ENCODE measurements around the gene PNPLA3. TPM values are rescaled to one million over a fixed set of nuclear protein-coding genes. Genes with fewer than 3 reads are reported as not detected.

Gene PNPLA3, protein sequence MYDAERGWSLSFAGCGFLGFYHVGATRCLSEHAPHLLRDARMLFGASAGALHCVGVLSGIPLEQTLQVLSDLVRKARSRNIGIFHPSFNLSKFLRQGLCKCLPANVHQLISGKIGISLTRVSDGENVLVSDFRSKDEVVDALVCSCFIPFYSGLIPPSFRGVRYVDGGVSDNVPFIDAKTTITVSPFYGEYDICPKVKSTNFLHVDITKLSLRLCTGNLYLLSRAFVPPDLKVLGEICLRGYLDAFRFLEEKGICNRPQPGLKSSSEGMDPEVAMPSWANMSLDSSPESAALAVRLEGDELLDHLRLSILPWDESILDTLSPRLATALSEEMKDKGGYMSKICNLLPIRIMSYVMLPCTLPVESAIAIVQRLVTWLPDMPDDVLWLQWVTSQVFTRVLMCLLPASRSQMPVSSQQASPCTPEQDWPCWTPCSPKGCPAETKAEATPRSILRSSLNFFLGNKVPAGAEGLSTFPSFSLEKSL
- under 1 TPM; 0.54 to 0.55 TPM for total RNA-seq

DNA sequence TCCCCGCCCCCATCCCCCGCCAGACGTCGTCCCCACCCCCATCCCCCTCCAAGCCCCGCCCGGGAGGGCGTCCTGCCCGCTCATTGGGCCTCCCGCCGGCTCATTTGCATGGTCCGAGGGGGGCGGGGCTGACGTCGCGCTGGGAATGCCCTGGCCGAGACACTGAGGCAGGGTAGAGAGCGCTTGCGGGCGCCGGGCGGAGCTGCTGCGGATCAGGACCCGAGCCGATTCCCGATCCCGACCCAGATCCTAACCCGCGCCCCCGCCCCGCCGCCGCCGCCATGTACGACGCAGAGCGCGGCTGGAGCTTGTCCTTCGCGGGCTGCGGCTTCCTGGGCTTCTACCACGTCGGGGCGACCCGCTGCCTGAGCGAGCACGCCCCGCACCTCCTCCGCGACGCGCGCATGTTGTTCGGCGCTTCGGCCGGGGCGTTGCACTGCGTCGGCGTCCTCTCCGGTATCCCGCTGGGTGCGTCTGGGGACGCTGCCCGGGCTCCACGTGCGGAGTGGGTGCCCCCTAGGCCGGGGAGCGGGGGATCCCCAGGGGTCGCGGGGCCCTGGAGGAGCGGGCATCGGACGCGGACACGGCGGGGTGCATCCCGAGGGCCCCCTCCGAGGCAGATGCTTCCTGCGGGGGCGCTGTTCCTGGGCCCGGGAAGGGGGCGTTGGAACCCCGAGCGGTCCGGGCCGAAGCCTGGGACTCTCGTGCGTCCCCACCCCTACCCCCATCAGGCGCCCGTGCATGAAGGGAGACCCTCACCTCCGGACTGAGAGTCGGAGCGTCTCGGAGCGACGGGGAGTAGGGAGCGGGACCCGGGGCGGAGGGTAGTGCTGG, at the start of gene PNPLA3:
PNPLA3 (plus strand) TSS at position 175 of the 834 bp plus-strand sequence; CDS start at position 282, 107 bp downstream.
- Mint-ChIP-seq H3K4me1 (peaks cover 4% of the 10 kb centered on the region), H3K4me3 (peak within 1 kb of the TSS; percentile 59), H3K27me3 (peaks cover 14% of the 10 kb centered on the region), H3K36me3 (ENCODE audit: low read depth) (no peaks in the 10 kb centered on the region), H3K27ac (peak within 1 kb of the TSS; percentile 51), H3K9me3 (ENCODE audit: low read depth) (no peaks in the 10 kb centered on the region)
- intact Hi-C loops (cut with DNase I, micrococcal nuclease) = loop anchor here in 1 of 2 experiments (1.0 kb wide), 2 partner anchors 31 to 112 kb away; partner anchors contain the start of genes EFCAB6 and SAMM50
- ChIA-PET POLR2A (interaction anchor here (0.6 kb wide), 1 partner anchor 10 kb away, joined by 3 read pairs; no protein-coding TSS in a partner anchor), CTCF (interaction anchor here (0.7 kb wide), 1 partner anchor 39 kb away, joined by 3 read pairs; no protein-coding TSS in a partner anchor)
- peak; percentile 90 for DNase-seq
- peak; percentile 94 for ATAC-seq

DNA sequence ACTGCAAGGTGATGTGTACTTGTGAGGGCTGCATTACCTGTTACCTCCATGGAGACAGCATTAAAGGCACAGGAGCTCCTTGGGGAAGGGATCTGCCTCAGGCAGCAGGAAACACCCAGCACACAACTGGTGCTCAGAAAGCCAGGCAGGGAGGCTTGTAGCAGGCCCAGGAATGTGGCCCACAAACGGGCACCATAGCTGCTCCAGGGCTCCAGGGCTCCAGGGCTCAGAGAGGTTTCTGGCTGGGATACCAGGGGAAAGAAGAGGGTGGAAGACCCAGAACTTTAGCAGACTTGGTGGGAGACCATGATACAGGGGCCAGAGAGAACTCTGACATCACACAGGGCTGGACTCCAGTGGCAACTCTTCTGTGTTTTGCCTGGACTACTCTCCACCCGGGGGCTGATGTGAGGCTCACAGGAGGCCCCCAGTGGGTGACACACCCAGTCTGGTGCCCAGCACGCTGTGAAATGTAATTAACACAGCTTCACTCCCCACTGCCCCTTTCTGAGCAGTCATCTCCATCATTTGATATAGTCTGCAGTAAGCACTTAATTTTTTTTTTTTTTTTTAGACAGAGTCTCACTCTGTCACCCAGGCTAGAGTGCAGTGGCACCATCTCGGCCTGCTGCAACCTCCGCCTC, 46.6 kb upstream of the PNPLA3 start:
- ATAC-seq (no peak), DNase-seq (no peak)
- POLR2A ChIA-PET = no interaction called here
- Mint-ChIP-seq H3K36me3 (ENCODE audit: low read depth) (no peaks in the 10 kb centered on the region), H3K9me3 (ENCODE audit: low read depth) (no peaks in the 10 kb centered on the region), H3K4me3 (no peak overlapping the region), H3K4me1 (no peaks in the 10 kb centered on the region), H3K27ac (no peak overlapping the region), H3K27me3 (peaks cover 33% of the 10 kb centered on the region)
- intact Hi-C loops (cut with DNase I, micrococcal nuclease) = no loop called here
- CTCF ChIA-PET = no interaction called here

DNA sequence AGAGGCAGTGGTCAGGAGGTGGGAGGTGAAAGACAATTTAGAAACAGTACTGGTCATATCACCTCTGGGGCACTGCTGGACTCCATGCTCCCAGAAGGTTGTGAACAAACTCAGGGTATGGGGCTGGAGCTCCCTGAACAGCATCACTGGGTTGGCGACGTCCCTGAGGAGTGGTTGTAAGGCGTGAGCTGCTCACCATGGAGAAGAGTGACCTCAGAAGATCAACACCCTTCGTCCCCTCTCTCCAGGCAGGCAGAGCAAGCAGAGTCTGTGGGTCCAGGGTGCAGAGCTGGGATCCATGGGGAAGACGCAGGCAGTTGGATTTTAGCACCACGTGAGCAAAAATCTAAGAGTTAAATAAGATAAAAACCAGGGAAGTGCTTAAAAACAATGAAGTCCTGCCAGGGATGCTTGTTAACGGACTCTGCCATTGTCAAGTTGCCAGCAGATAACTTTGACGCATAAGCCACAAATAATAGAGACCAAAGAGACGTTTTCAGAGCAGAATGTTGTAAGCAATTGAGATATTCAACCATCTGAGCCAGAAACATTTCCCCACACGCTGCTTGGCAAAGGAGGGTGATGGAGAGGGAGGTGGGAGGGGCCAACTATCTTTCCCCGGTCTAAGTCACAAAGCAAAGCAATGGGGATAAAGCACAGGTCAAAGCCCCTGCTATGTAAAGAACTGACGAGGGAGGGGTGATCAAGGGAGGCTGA, 45.4 kb upstream of the PNPLA3 start:
- H3K4me3 Mint-ChIP-seq = no peak overlapping the region
- peaks cover 33% of the 10 kb centered on the region for H3K27me3 Mint-ChIP-seq
- no peak for DNase-seq
- H3K27ac Mint-ChIP-seq = no peak overlapping the region
- no peaks in the 10 kb centered on the region for H3K4me1 Mint-ChIP-seq
- intact Hi-C loops (cut with DNase I, micrococcal nuclease) = no loop called here
- no peak for ATAC-seq
- ChIA-PET POLR2A (no interaction called here), CTCF (interaction anchor here (0.6 kb wide), 1 partner anchor 313 kb away, joined by 4 read pairs; no protein-coding TSS in a partner anchor)
- no peaks in the 10 kb centered on the region for H3K36me3 Mint-ChIP-seq (ENCODE audit: low read depth)
- no peaks in the 10 kb centered on the region for H3K9me3 Mint-ChIP-seq (ENCODE audit: low read depth)

DNA sequence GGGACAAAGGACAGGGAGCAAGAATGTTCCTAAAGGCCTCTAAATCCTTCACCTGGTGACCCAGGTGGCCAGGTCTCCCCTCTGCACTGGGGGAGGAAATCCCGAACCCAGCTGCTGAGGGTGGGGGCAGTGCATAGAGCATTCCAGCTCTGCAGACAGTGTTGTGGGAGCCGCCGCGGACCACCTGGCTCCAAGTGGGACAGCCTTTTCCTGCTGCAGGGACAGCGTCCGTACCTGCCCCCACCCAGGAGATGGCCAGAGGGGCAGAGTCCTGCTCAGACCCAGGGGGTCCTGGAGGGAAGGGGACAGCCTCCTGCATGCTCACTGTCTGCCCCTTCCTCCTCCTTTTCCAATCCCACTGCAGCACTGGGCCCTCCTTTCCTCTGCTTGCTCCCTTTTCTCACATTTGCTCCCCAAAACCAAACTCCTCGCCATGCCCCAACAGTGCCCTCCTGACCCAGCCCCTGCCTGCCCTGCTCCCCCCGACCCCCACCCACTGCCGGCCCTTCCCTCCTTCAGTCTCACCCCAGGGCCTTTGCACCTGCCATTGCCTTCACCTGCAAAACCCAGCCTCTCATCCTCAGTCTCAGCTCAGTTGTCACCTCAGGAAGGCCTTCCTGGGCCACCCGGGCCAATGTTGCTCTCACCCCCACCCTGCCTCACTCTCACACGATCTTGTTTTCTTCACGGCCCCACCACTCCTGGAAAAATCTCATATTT, 44.6 kb upstream of the PNPLA3 start:
- peaks cover 27% of the 10 kb centered on the region for H3K27me3 Mint-ChIP-seq
- no peaks in the 10 kb centered on the region for H3K9me3 Mint-ChIP-seq (ENCODE audit: low read depth)
- CTCF ChIA-PET = interaction anchor here (0.5 kb wide), 2 partner anchors 343 to 651 kb away, joined by 3 read pairs; no protein-coding TSS in a partner anchor
- DNase-seq = no peak
- intact Hi-C loops (cut with DNase I, micrococcal nuclease) = no loop called here
- no peak overlapping the region for H3K27ac Mint-ChIP-seq
- POLR2A ChIA-PET = no interaction called here
- H3K36me3 Mint-ChIP-seq (ENCODE audit: low read depth) = no peaks in the 10 kb centered on the region
- ATAC-seq = no peak
- H3K4me3 Mint-ChIP-seq = no peak overlapping the region
- H3K4me1 Mint-ChIP-seq = no peaks in the 10 kb centered on the region

DNA sequence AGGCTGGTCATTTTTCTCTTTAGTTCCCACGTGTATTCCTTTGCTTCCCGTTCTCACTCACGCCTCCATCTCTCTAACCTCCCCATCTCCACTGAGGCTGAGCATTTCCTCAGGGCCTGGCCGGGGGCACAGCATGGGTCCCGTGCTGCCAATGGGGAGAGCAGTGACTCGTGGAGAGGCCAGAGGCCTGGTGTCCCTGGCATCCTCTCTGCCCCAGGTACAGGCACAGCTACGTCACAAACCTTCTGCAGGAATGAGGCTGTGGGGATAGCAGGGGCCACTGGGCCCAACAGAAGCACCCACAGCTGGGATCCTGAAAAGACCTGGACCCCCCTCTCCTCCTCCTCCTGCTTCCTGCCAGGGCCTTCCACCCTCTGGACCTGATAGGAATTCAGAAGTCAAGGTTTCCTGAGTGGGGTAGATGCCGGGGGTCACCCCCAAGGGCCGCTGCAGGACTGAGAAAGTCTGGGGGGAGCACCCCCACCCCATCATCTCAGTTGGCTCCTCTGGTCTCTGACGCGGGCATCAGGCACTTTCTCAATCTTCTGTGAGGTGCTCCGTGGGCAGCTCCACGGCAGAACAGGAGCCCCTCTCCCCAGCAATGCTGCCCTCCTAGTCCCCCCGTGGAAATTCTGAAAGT, 43.6 kb upstream of the PNPLA3 start:
- Mint-ChIP-seq H3K27me3 (peaks cover 19% of the 10 kb centered on the region), H3K9me3 (ENCODE audit: low read depth) (no peaks in the 10 kb centered on the region), H3K4me3 (no peak overlapping the region), H3K4me1 (no peaks in the 10 kb centered on the region), H3K36me3 (ENCODE audit: low read depth) (no peaks in the 10 kb centered on the region), H3K27ac (no peak overlapping the region)
- ATAC-seq (no peak), DNase-seq (no peak)
- CTCF ChIA-PET = no interaction called here
- POLR2A ChIA-PET = no interaction called here
- intact Hi-C loops (cut with DNase I, micrococcal nuclease) = no loop called here

DNA sequence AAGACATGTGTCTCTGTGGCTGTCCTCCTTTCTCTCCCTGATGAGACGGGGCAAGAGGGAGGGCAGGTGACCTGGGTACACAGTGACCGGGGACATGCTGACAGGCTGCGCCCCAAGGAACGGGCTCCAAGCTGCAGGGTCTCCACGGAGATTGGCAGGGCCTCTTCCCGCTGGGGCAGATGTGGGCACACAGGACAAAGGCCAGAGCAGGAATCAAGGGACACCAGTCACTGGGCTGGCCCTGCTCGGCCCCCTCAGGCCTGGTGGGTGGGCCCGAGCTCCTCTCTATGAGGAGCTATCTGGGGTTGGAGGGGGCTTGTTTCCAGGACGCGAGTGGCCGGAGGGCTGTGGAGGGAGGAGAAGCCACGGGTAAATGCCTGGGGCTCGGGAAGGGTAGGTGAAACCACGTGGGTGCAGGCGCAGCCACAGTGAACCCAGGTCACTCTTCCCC, 43.0 kb upstream of the PNPLA3 start:
- Mint-ChIP-seq H3K4me3 (no peak overlapping the region), H3K36me3 (ENCODE audit: low read depth) (no peaks in the 10 kb centered on the region), H3K27ac (no peak overlapping the region), H3K4me1 (no peaks in the 10 kb centered on the region), H3K27me3 (peaks cover 17% of the 10 kb centered on the region), H3K9me3 (ENCODE audit: low read depth) (no peaks in the 10 kb centered on the region)
- intact Hi-C loops (cut with DNase I, micrococcal nuclease) = no loop called here
- ATAC-seq (no peak), DNase-seq (no peak)
- ChIA-PET CTCF (no interaction called here), POLR2A (no interaction called here)

DNA sequence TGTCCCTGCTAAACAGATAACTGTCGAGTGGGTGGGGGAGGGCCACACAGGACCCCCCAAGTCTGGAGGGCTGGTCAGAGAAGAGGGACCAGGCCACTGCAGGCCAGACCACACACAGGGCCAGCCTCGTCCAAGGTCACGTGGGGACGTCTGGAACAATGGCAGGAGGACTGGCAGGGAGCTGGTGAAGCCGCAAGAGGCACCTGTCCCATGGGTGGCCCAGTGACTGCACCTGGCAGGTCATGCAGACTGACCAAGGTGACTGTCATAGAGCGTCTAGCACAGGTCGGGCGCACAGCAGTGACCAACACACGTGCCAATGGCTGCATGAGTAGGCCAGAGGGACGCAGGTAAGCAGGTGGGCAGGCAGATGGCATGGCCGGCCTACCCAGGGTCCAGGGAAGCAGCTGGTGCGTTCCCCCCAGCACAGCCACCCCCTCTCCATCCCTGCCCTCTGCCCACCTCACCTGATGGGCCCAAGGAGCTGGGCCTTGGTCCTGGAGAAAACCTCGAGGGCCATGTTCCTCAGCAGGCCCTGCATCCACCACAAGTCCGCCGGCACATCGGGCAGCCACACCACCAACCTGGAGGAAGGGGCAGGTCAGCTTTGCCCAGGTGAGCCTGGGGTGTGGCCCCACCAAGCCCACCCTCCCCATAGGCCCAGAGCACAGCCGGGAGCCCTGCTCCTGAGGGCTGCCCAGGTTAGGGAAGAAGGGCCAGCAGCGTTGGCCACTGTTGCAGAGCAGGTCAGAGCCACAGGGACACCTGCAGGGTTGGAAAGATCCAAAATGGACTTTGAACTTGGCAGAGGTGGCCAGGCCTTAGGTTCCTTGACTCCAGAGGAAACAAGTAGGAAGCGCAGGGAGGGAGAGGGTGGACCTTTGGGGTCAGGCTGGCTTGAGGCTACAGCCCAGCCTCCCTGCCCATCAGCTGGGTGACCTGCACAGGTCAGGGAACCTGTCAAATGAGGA, 42.2 kb upstream of the PNPLA3 start:
- H3K36me3 Mint-ChIP-seq (ENCODE audit: low read depth) = no peaks in the 10 kb centered on the region
- no peaks in the 10 kb centered on the region for H3K9me3 Mint-ChIP-seq (ENCODE audit: low read depth)
- H3K27ac Mint-ChIP-seq = no peak overlapping the region
- H3K4me3 Mint-ChIP-seq = no peak overlapping the region
- H3K27me3 Mint-ChIP-seq = peaks cover 13% of the 10 kb centered on the region
- H3K4me1 Mint-ChIP-seq = no peaks in the 10 kb centered on the region
- intact Hi-C loops (cut with DNase I, micrococcal nuclease) = no loop called here
- CTCF ChIA-PET = interaction anchor here (1.5 kb wide), 1 partner anchor 9 kb away, joined by 4 read pairs; no protein-coding TSS in a partner anchor
- POLR2A ChIA-PET = no interaction called here
- ATAC-seq = no peak
- DNase-seq = no peak

DNA sequence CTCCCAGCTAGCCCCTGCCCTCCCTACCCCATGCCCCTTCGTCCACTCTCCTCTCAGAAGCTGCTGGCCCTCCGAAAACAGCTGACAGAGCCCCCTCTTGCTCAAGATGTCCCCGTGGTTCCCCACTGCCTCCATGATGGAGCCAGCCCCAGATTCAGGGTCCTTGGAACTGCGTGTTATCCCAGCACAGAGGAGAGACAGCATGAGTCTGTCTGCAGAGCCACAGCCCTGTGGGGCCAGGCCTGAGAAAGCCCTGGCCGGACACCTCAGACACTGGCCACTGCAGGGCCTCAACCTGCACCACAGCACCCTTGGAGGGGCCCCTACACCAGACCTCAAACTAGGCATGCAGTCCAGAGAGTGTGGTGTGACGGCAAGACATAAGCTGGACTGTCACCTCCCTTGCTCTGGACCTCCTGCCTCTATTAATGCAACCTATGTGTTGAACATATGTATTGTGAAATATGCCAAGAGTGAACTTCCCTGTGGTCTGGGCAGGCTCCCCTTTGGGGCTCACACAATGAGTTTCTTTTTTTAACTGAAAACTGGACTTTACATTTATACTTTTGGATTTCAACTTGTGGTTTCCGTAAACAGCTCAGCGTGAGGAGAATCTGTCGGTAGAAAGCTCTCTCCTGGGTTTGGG, 41.4 kb upstream of the PNPLA3 start:
- intact Hi-C loops (cut with DNase I, micrococcal nuclease) = no loop called here
- Mint-ChIP-seq H3K27me3 (peaks cover 11% of the 10 kb centered on the region), H3K9me3 (ENCODE audit: low read depth) (no peaks in the 10 kb centered on the region), H3K4me1 (no peaks in the 10 kb centered on the region), H3K36me3 (ENCODE audit: low read depth) (no peaks in the 10 kb centered on the region), H3K27ac (no peak overlapping the region), H3K4me3 (no peak overlapping the region)
- ChIA-PET CTCF (interaction anchor here (0.7 to 1.5 kb wide), 16 partner anchors 8 to 746 kb away, joined by 3 to 16 read pairs (median 4); no protein-coding TSS in a partner anchor), POLR2A (interaction anchor here (0.6 to 0.7 kb wide), 2 partner anchors 251 to 375 kb away, joined by 3 read pairs; no protein-coding TSS in a partner anchor)
- no peak for ATAC-seq
- no peak for DNase-seq

All from activated CD4-positive, alpha-beta T cell treated with anti-CD3 and anti-CD28 coated beads for 36 hours (primary cell).